ENCODE measurements around the gene MACROD1. TPM values are rescaled to one million over a fixed set of nuclear protein-coding genes. Genes with fewer than 3 reads are reported as not detected.

MACROD1 gene
- total and polyA plus RNA-seq, 10 donors, result 5.1 to 20.3 (median 7.8) TPM

- 77 to 88% (median 82%) methylated on average over 19 to 20 of the region's 20 CpGs for WGBS, 5 donors
- no peak for TF ChIP-seq POLR2AphosphoS5 (IDR thresholded peaks at IDR 0.05)
- no peak for TF ChIP-seq CTCF (IDR thresholded peaks at IDR 0.05 in 8 of 11, conservative IDR thresholded peaks at IDR 0.05 in 3 of 11)
- TF ChIP-seq POLR2A (IDR thresholded peaks at IDR 0.05), result no peak
- H3K27ac ChIP-seq, result no peak overlapping the region
- peaks cover 4 to 26% (median 20%) of the 10 kb centered on the region in 6 donors for H3K4me1 ChIP-seq
- peaks cover 0 to 23% (median 0%) of the 10 kb centered on the region in 7 donors for H3K27me3 ChIP-seq (replicated peaks in 1 of 7)
- H3K9me3 ChIP-seq, result no peaks in the 10 kb centered on the region
- no peaks in the 10 kb centered on the region for H3K36me3 ChIP-seq
- intact Hi-C loops (cut with DNase I; ENCODE audit: low total_unique reads), result no loop called here
- no peak for DNase-seq
- H3K4me3 ChIP-seq, result no peak overlapping the region
Observed at GRCh38 chr11:64023712-64024710, 141.9 kb downstream of the MACROD1 start.

GRCh38 chr11:64022125-64022784 is 143.7 kb downstream of the MACROD1 start:
- 83 to 88% (median 87%) methylated on average over 12 to 14 of the region's 14 CpGs for WGBS, 5 donors
- no peak overlapping the region for H3K4me3 ChIP-seq
- DNase-seq, result no peak
- H3K27ac ChIP-seq, result no peak overlapping the region
- intact Hi-C loops (cut with DNase I; ENCODE audit: low total_unique reads), result no loop called here
- peaks cover 0 to 6% (median 0%) of the 10 kb centered on the region in 7 donors for H3K27me3 ChIP-seq (replicated peaks in 1 of 7)
- TF ChIP-seq POLR2AphosphoS5 (IDR thresholded peaks at IDR 0.05), result no peak
- no peak for TF ChIP-seq CTCF (IDR thresholded peaks at IDR 0.05 in 8 of 11, conservative IDR thresholded peaks at IDR 0.05 in 3 of 11)
- TF ChIP-seq POLR2A (IDR thresholded peaks at IDR 0.05), result no peak
- H3K9me3 ChIP-seq, result no peaks in the 10 kb centered on the region
- no peaks in the 10 kb centered on the region for H3K36me3 ChIP-seq
- H3K4me1 ChIP-seq, result peaks cover 0 to 9% (median 4%) of the 10 kb centered on the region in 6 donors

GRCh38 chr11:64021757-64022093 is 144.2 kb downstream of the MACROD1 start:
- no peak for TF ChIP-seq CTCF (IDR thresholded peaks at IDR 0.05 in 8 of 11, conservative IDR thresholded peaks at IDR 0.05 in 3 of 11)
- no peak for TF ChIP-seq POLR2AphosphoS5 (IDR thresholded peaks at IDR 0.05)
- no peak for TF ChIP-seq POLR2A (IDR thresholded peaks at IDR 0.05)
- intact Hi-C loops (cut with DNase I; ENCODE audit: low total_unique reads), result no loop called here
- Histone ChIP-seq H3K36me3 (no peaks in the 10 kb centered on the region), H3K4me3 (no peak overlapping the region), H3K4me1 (peaks cover 0 to 3% (median 1%) of the 10 kb centered on the region in 6 donors), H3K27ac (no peak overlapping the region), H3K27me3 (replicated peaks in 1 of 7) (peaks cover 0 to under 1% (median 0%) of the 10 kb centered on the region in 7 donors), H3K9me3 (no peaks in the 10 kb centered on the region)
- 50 to 73% (median 53%) methylated on average over 7 to 10 of the region's 10 CpGs for WGBS, 5 donors
- DNase-seq, result no peak

Measured in spleen (tissue), 11 donors.